AG04450 (cell line): ENCODE results near the gene HECW1. TPM values are rescaled to one million over a fixed set of nuclear protein-coding genes. Genes with fewer than 3 reads are reported as not detected.

ENCODE experiments used
- CTCF ChIA-PET: fragments of 300-600, 350-600 bp; formaldehyde crosslinking; extraction: SDS; loops from one replicate; lab custom pipeline; 2022; ENCODE audit warnings: antibody characterized with exemption, inconsistent platforms; lab: Charles Lee
- POLR2A ChIA-PET: fragments of 350-600 bp; formaldehyde crosslinking; extraction: SDS; loops from one replicate; lab custom pipeline; 2021; ENCODE audit warnings: antibody characterized with exemption, inconsistent platforms; lab: Yijun Ruan, JAX
- DNase-seq: peaks from one replicate; pipeline ENCODE4 v3.0.0-alpha.2; 2011; ENCODE audit warnings: low read depth, low spot score
- H3K27ac ChIP-seq: one replicate; pipeline ENCODE4 v1.5.1; 2012; ENCODE audit warnings: low read depth, low read length, control low read depth
- H3K27me3 ChIP-seq: one replicate; pipeline ENCODE4 v1.6.0; 2012; ENCODE audit warnings: low read length; ENCODE audit not compliant: control insufficient read depth, insufficient read depth
- H3K4me3 ChIP-seq: 2 replicates; pipeline ENCODE4 v1.5.1; 2011; ENCODE audit warnings: mild to moderate bottlenecking, low read depth, low read length, control low read depth
- H3K9me3 ChIP-seq: 2 replicates; pipeline ENCODE4 v1.5.1; 2012; ENCODE audit warnings: low read length; ENCODE audit not compliant: control insufficient read depth, insufficient read depth
- CTCF ChIP-seq: IDR thresholded peaks from 2 replicates; pipeline ENCODE4 v1.5.1; 2011; ENCODE audit warnings: low read depth, low read length, control low read depth, inconsistent platforms
- polyA plus RNA-seq: library from polyadenylated mRNA; depleted of rRNA; stranded (reverse); fragments of >200 nt; gene quantifications from 2 replicates; pipeline ENCODE4 v1.2.3, GENCODE V29; 2011

HECW1 gene
- polyA plus RNA-seq, 1 experiment, result 2.6 TPM

DNA sequence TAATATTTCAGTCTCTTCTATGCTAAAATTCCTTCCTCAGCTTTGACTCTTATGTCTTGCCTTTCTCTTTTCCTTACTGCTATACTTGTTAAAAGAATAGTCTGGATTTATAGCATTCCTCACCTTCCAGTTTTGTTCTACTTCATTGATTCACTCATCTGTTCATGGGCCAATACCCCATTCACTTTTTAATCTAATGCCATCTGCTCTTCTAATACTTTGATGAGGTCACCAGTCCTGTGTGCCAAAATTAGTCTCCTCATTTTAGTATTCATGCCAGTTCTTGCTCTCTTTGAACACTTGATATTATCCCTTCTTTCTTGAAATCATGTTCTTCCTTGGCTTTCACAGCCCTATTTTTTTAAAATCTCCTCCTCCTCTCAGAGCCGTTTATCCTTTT lies 489.8 kb downstream of the HECW1 start:
- Histone ChIP-seq H3K9me3 (no peaks in the 10 kb centered on the region), H3K27ac (no peak overlapping the region), H3K4me3 (no peak overlapping the region), H3K27me3 (no peaks in the 10 kb centered on the region)
- CTCF ChIA-PET, result interaction anchor here (0.5 to 2.3 kb wide), 4 partner anchors 9 to 98 kb away, joined by 3 to 14 read pairs (median 5); partner anchors contain the start of gene STK17A
- no peak for TF ChIP-seq CTCF
- DNase-seq, result no peak
- POLR2A ChIA-PET, result interaction anchor here (0.5 to 0.8 kb wide), 2 partner anchors 10 to 16 kb away, joined by 4 to 5 read pairs; no protein-coding TSS in a partner anchor

DNA sequence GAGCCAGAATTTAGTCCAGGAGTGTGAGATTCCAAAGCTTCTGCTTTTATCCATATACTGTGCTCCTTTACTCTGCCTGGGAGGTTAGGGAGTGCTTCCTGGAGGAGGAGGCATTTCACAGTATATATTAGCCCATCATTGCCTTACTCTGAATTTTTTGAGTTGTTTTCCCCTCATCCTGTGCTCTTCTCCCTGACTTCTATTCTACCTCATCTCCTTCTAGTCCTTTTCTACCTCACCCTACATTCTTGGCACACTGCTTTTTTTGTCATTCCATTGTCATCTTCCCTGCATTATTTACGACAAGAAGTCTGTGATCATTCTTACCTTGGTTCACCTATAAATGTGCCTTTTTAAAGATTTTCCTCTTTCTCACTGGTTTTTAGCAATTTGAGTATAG lies 491.8 kb downstream of the HECW1 start:
- Histone ChIP-seq H3K4me3 (no peak overlapping the region), H3K27ac (no peak overlapping the region), H3K27me3 (no peaks in the 10 kb centered on the region), H3K9me3 (no peaks in the 10 kb centered on the region)
- ChIA-PET POLR2A (no interaction called here), CTCF (interaction anchor here (1.0 to 3.3 kb wide), 3 partner anchors 22 to 117 kb away, joined by 3 to 23 read pairs (median 6); partner anchors contain the start of gene STK17A)
- TF ChIP-seq CTCF, result no peak
- no peak for DNase-seq

DNA sequence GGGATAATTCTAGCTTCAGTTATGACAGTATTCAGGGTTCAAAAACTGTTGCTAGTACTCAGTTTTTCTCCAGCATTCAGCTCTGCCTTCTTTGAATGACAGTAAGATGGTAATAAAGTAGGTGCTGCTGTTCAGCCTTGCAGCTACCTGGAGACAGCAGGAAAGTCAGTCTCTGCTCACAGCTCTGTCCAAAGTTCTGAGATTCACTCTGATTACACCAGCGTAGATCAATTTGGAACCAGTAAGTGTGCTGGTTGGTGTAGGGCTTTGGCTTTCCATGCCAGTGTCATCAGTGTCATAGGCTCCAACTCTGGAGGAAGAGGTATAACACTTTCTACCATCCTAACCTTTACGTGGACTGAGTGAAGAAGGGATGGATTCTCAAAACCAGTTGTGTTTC lies 496.6 kb downstream of the HECW1 start:
- POLR2A ChIA-PET, result interaction anchor here (0.7 kb wide), 1 partner anchor 17 kb away, joined by 3 read pairs; no protein-coding TSS in a partner anchor
- Histone ChIP-seq H3K27me3 (no peaks in the 10 kb centered on the region), H3K9me3 (no peaks in the 10 kb centered on the region), H3K27ac (no peak overlapping the region), H3K4me3 (no peak overlapping the region)
- DNase-seq, result no peak
- CTCF ChIA-PET, result interaction anchor here (1.3 kb wide), 1 partner anchor 27 kb away, joined by 7 read pairs; the partner anchor contains the start of gene STK17A
- no peak for TF ChIP-seq CTCF

GRCh38 chr7:43612128-43612527 lies 499.7 kb downstream of the HECW1 start:
- Histone ChIP-seq H3K27ac (peak overlapping the region; percentile 12), H3K4me3 (no peak overlapping the region), H3K9me3 (no peaks in the 10 kb centered on the region), H3K27me3 (no peaks in the 10 kb centered on the region)
- POLR2A ChIA-PET, result interaction anchor here (1.1 kb wide), 1 partner anchor 30 kb away, joined by 3 read pairs; the partner anchor contains the start of gene STK17A
- no peak for DNase-seq
- TF ChIP-seq CTCF, result no peak
- CTCF ChIA-PET, result interaction anchor here (0.7 to 2.5 kb wide), 3 partner anchors 10 to 88 kb away, joined by 3 to 8 read pairs (median 8); partner anchors contain the start of gene STK17A
